ENCODE results near the gene SH3PXD2B. TPM values are rescaled to one million over a fixed set of nuclear protein-coding genes. Genes with fewer than 3 reads are reported as not detected.

Gene SH3PXD2B
- total RNA-seq, 1 experiment from 2014 or later, result 12.9 TPM

GRCh38 chr5:172420235-172420939, 33.9 kb downstream of the SH3PXD2B start:
- H3K36me3 Mint-ChIP-seq (ENCODE audit: insufficient read depth, unreplicated experiment), result peaks cover 6% of the 10 kb centered on the region
- no peaks in the 10 kb centered on the region for H3K4me1 ChIP-seq
- H3K4me3 ChIP-seq (ENCODE audit: low read depth, low read length), result no peak overlapping the region
- ChIA-PET CTCF (interaction anchor here (0.7 kb wide), 1 partner anchor 31 kb away, joined by 3 read pairs; no protein-coding TSS in a partner anchor), POLR2A (no interaction called here)
- TF ChIP-seq CTCF (IDR thresholded peaks at IDR 0.05; ENCODE audit: insufficient read depth in 1 of 2, low read depth in 1 of 2, low read length in 1 of 2, severe bottlenecking in 1 of 2, unreplicated experiment in 1 of 2), result no peak
- H3K27ac Mint-ChIP-seq (ENCODE audit: unreplicated experiment), result no peak overlapping the region
- intact Hi-C loops (cut with micrococcal nuclease; ENCODE audit: unreplicated experiment), result no loop called here
- H3K4me1 Mint-ChIP-seq (ENCODE audit: low read depth, unreplicated experiment), result peaks cover 11% of the 10 kb centered on the region
- H3K36me3 ChIP-seq (ENCODE audit: control insufficient read depth, insufficient read depth, low read length), result no peaks in the 10 kb centered on the region
- H3K27me3 ChIP-seq (replicated peaks; ENCODE audit: control insufficient read depth, insufficient read depth, low read length), result no peaks in the 10 kb centered on the region
- peak; percentile 75 to 88 for DNase-seq
- H3K4me3 Mint-ChIP-seq (ENCODE audit: unreplicated experiment), result no peak overlapping the region
- no peaks in the 10 kb centered on the region for H3K9me3 ChIP-seq
- H3K9me3 Mint-ChIP-seq (ENCODE audit: unreplicated experiment), result no peaks in the 10 kb centered on the region
- no peaks in the 10 kb centered on the region for H3K27me3 Mint-ChIP-seq (ENCODE audit: insufficient read depth, unreplicated experiment)
- BruUV-seq (replicated peaks), result no TSS peak

GRCh38 chr5:172418862-172419814, 35.2 kb downstream of the SH3PXD2B start:
- DNase-seq, result no peak
- Mint-ChIP-seq H3K9me3 (ENCODE audit: unreplicated experiment) (no peaks in the 10 kb centered on the region), H3K4me3 (ENCODE audit: unreplicated experiment) (no peak overlapping the region), H3K27me3 (ENCODE audit: insufficient read depth, unreplicated experiment) (no peaks in the 10 kb centered on the region), H3K4me1 (ENCODE audit: low read depth, unreplicated experiment) (peaks cover 11% of the 10 kb centered on the region), H3K36me3 (ENCODE audit: insufficient read depth, unreplicated experiment) (peaks cover 6% of the 10 kb centered on the region), H3K27ac (ENCODE audit: unreplicated experiment) (no peak overlapping the region)
- Histone ChIP-seq H3K9me3 (no peaks in the 10 kb centered on the region), H3K4me3 (ENCODE audit: low read depth, low read length) (no peak overlapping the region), H3K4me1 (no peaks in the 10 kb centered on the region), H3K36me3 (ENCODE audit: control insufficient read depth, insufficient read depth, low read length) (no peaks in the 10 kb centered on the region), H3K27me3 (replicated peaks; ENCODE audit: control insufficient read depth, insufficient read depth, low read length) (no peaks in the 10 kb centered on the region)
- no peak for TF ChIP-seq CTCF (IDR thresholded peaks at IDR 0.05; ENCODE audit: insufficient read depth in 1 of 2, low read depth in 1 of 2, low read length in 1 of 2, severe bottlenecking in 1 of 2, unreplicated experiment in 1 of 2)
- no TSS peak for BruUV-seq (replicated peaks)
- intact Hi-C loops (cut with micrococcal nuclease; ENCODE audit: unreplicated experiment), result no loop called here
- POLR2A ChIA-PET, result no interaction called here
- CTCF ChIA-PET, result no interaction called here

- peaks cover 6% of the 10 kb centered on the region for H3K36me3 Mint-ChIP-seq (ENCODE audit: insufficient read depth, unreplicated experiment)
- Histone ChIP-seq H3K4me3 (ENCODE audit: low read depth, low read length) (no peak overlapping the region), H3K36me3 (ENCODE audit: control insufficient read depth, insufficient read depth, low read length) (no peaks in the 10 kb centered on the region), H3K9me3 (no peaks in the 10 kb centered on the region), H3K27me3 (replicated peaks; ENCODE audit: control insufficient read depth, insufficient read depth, low read length) (no peaks in the 10 kb centered on the region), H3K4me1 (no peaks in the 10 kb centered on the region)
- H3K27ac Mint-ChIP-seq (ENCODE audit: unreplicated experiment), result no peak overlapping the region
- peaks cover 11% of the 10 kb centered on the region for H3K4me1 Mint-ChIP-seq (ENCODE audit: low read depth, unreplicated experiment)
- intact Hi-C loops (cut with micrococcal nuclease; ENCODE audit: unreplicated experiment), result no loop called here
- H3K27me3 Mint-ChIP-seq (ENCODE audit: insufficient read depth, unreplicated experiment), result no peaks in the 10 kb centered on the region
- POLR2A ChIA-PET, result no interaction called here
- no peak for TF ChIP-seq CTCF (IDR thresholded peaks at IDR 0.05; ENCODE audit: insufficient read depth in 1 of 2, low read depth in 1 of 2, low read length in 1 of 2, severe bottlenecking in 1 of 2, unreplicated experiment in 1 of 2)
- BruUV-seq (replicated peaks), result no TSS peak
- H3K4me3 Mint-ChIP-seq (ENCODE audit: unreplicated experiment), result no peak overlapping the region
- CTCF ChIA-PET, result no interaction called here
- no peak for DNase-seq
- H3K9me3 Mint-ChIP-seq (ENCODE audit: unreplicated experiment), result no peaks in the 10 kb centered on the region
Observed at GRCh38 chr5:172417983-172418630, 36.2 kb downstream of the SH3PXD2B start.
